Chondrocyte (in vitro differentiated cells): Measurements from ENCODE around the gene FBXL14. TPM values are rescaled to one million over a fixed set of nuclear protein-coding genes. Genes with fewer than 3 reads are reported as not detected.
"Not testable (repeated sequence)": the region's sequence is repeated elsewhere in the genome, so short reads cannot be mapped to it uniquely, and the experiment has no call there.

ENCODE experiments used
- DNase-seq: peaks from one replicate; pipeline ENCODE4 v3.0.0; 2021; ENCODE audit warnings: mixed read lengths, low spot score
- H3K27ac Mint-ChIP-seq: one replicate; pipeline ENCODE4 v1.8.0; 2021; ENCODE audit warnings: mild to moderate bottlenecking, moderate library complexity, mixed read lengths; ENCODE audit not compliant: unreplicated experiment
- H3K27me3 Mint-ChIP-seq: 2 replicates; pipeline ENCODE4 v1.8.0; 2021; ENCODE audit warnings: low read depth, mixed read lengths
- H3K36me3 Mint-ChIP-seq: 2 replicates; pipeline ENCODE4 v1.8.0; 2021; ENCODE audit warnings: low read depth, mixed read lengths
- H3K4me1 Mint-ChIP-seq: 2 replicates; pipeline ENCODE4 v1.8.0; 2021; ENCODE audit warnings: low read depth, mild to moderate bottlenecking, mixed read lengths
- H3K4me3 Mint-ChIP-seq: one replicate; pipeline ENCODE4 v1.8.0; 2021; ENCODE audit warnings: mild to moderate bottlenecking, moderate library complexity, mixed read lengths; ENCODE audit not compliant: unreplicated experiment
- H3K9me3 Mint-ChIP-seq: 2 replicates; pipeline ENCODE4 v1.8.0; 2021; ENCODE audit warnings: low read depth, mixed read lengths
- total RNA-seq: library from RNA; stranded (reverse); gene quantifications from 3 replicates; pipeline ENCODE4 v1.2.1, GENCODE V29; 2021
- TF ChIP-seq, protein P1 (sequence below): fragments of 200-600 bp; sonication (generic); IDR thresholded peaks from 2 replicates; pipeline ENCODE4 v1.5.0; 2021; ENCODE audit warnings: antibody characterized with exemption, mild to moderate bottlenecking, moderate library complexity

The FBXL14 gene
- total RNA-seq, 1 donor from 2014 or later, result 6.3 TPM

DNA sequence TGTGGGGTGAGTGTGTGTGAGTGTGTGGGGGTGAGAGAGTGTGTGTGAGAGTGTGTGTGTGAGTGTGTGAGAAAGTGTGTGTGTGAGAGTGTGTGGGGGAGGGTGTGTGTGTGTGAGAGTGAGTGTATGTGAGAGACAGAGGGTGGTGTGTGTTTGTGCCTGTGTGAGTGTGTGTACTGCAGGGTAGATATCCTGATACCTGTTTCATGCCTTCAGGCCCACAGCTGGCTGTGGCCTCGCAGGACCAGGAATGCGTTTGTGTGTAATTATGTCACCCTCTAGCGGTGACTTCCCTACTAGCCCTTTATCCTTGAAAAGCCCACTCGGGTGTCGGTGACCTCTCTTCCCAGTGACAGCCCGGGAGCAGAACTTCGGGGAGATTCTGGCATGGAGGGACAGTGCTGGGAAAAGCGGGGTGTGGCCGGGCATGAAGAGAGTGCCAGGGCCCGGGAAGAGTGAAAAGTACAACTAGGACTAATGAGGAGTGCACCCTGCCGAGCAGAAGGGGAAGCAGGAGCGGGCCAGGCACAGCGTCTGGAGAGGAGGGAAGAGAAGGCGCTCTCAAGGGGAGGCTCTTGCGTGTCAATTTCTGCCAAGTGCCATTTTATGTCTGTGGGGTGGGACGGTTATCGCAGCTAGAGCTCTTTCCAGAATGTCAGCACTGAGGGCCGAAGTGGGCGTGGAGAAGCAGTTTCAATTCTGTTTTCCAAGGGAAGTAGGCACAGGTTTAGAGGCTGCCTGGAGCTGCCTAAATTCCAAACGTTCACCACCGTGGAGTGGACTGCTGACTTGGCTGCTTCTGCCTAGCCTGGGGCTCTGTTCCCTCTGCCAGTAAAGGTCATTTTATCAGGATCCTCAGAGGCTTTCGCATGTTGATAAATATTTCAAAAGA, 11.0 kb upstream of the FBXL14 start:
- TF ChIP-seq, protein P1, sequence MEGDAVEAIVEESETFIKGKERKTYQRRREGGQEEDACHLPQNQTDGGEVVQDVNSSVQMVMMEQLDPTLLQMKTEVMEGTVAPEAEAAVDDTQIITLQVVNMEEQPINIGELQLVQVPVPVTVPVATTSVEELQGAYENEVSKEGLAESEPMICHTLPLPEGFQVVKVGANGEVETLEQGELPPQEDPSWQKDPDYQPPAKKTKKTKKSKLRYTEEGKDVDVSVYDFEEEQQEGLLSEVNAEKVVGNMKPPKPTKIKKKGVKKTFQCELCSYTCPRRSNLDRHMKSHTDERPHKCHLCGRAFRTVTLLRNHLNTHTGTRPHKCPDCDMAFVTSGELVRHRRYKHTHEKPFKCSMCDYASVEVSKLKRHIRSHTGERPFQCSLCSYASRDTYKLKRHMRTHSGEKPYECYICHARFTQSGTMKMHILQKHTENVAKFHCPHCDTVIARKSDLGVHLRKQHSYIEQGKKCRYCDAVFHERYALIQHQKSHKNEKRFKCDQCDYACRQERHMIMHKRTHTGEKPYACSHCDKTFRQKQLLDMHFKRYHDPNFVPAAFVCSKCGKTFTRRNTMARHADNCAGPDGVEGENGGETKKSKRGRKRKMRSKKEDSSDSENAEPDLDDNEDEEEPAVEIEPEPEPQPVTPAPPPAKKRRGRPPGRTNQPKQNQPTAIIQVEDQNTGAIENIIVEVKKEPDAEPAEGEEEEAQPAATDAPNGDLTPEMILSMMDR, result peak; percentile 94
- Mint-ChIP-seq H3K4me3 (peak overlapping the region; percentile 74), H3K27ac (peak overlapping the region; percentile 91), H3K27me3 (no peaks in the 10 kb centered on the region), H3K4me1 (peaks cover 49% of the 10 kb centered on the region), H3K36me3 (no peaks in the 10 kb centered on the region), H3K9me3 (no peaks in the 10 kb centered on the region)
- DNase-seq, result no peak

GRCh38 chr12:1604464-1604863, 10.1 kb upstream of the FBXL14 start:
- Mint-ChIP-seq H3K4me3 (peak overlapping the region; percentile 33), H3K27me3 (no peaks in the 10 kb centered on the region), H3K36me3 (no peaks in the 10 kb centered on the region), H3K4me1 (peaks cover 46% of the 10 kb centered on the region), H3K9me3 (no peaks in the 10 kb centered on the region), H3K27ac (peak overlapping the region; percentile 91)
- TF ChIP-seq, protein P1, result no peak
- DNase-seq, result no peak

DNA sequence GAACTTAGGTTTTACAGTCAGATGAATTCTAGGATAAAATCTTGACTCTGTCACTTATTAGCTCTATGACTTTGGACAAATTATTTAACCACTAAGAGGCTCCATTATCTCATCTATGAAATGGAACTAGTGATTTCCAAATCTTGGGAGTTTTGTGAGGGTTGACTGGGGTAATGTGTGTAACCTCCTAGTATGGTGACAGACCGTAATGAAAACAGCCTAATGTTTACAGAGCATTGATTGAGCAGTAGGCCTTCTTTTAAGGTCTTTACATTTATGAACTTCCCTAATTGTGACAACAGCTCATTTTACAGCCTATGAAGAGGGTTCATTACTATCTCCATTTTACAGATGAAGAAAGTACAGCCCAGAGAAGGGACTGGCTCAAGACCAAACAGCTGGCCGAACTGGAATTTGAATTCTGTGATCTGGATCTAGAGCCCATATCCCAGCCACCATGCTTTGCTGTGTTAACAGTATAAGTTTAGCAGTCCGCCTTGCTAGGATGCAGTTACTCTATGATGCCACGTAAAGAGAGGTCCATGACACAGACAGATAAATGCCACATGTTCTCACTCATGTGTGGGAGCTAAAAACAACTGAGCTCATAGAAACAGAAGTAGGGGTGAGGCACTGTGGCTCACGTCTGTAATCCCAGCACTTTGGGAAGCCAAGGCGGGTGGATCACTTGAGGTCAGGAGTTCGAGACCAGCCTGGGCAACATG, 9.1 kb upstream of the FBXL14 start:
- H3K4me3 Mint-ChIP-seq, result no peak overlapping the region
- H3K4me1 Mint-ChIP-seq, result peaks cover 41% of the 10 kb centered on the region
- TF ChIP-seq, protein P1, result no peak
- no peaks in the 10 kb centered on the region for H3K9me3 Mint-ChIP-seq
- H3K27me3 Mint-ChIP-seq, result no peaks in the 10 kb centered on the region
- H3K36me3 Mint-ChIP-seq, result no peaks in the 10 kb centered on the region
- no peak overlapping the region for H3K27ac Mint-ChIP-seq
- DNase-seq, result no peak

DNA sequence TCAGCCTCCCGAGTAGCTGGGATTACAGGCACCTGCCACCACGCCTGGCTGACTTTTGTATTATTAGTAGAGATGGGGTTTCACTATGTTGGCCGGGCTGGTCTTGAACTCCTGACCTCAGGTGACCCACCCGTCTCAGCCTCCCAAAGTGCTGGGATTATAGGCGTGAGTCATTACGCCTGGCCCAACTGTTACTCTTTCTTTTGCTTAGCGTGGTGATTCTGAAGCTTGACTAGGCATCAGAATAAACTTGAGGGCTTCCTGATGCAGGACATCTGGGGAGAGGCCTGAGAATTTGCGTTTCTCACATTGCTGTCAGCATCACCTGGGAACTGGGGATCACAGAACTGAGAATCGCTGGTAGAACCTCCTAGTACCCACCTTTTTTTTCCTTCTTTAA, 8.3 kb upstream of the FBXL14 start:
- H3K4me3 Mint-ChIP-seq, DNase-seq, H3K9me3 Mint-ChIP-seq, H3K27me3 Mint-ChIP-seq, H3K36me3 Mint-ChIP-seq, H3K27ac Mint-ChIP-seq: not testable (repeated sequence)
- peaks cover 35% of the 10 kb centered on the region for H3K4me1 Mint-ChIP-seq

DNA sequence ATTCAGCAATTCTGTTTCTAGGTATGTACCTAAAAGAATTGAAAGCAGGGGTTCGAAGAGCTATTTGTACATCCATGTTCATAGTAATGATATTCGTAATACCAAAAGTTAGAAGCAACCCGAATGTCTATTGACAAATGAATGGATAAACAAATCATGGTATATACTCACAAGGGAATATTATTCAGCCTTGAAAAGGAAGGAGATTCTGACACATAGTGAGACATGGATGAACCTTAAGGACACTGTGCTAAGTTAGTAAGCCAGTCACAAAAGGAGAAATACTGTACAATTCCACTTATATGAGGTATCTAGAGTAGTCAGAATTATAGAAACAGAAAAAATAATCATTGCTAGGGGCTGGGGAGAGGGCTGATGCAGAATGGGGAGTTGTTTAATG, 4.4 kb upstream of the FBXL14 start:
- Mint-ChIP-seq H3K9me3 (no peaks in the 10 kb centered on the region), H3K4me1 (peaks cover 30% of the 10 kb centered on the region), H3K36me3 (no peaks in the 10 kb centered on the region), H3K27ac (no peak overlapping the region), H3K4me3 (no peak overlapping the region), H3K27me3 (no peaks in the 10 kb centered on the region)
- no peak for DNase-seq
- TF ChIP-seq, protein P1, result no peak
